Central memory CD4-positive, alpha-beta T cell (primary cell): Measurements from ENCODE around the gene MAP4.
"Not testable (repeated sequence)": the region's sequence is repeated elsewhere in the genome, so short reads cannot be mapped to it uniquely, and the experiment has no call there.

Experiments
- DNase-seq: peaks from one replicate; pipeline ENCODE4 v3.0.0; 2022

The MAP4 gene

GRCh38 chr3:47838503-47838902 is 177.7 kb downstream of the MAP4 start:
- DNase-seq = no peak

GRCh38 chr3:47836986-47837385 is 179.2 kb downstream of the MAP4 start:
- DNase-seq = no peak

- not testable (repeated sequence) for DNase-seq
Observed at GRCh38 chr3:47829482-47829881, 186.7 kb downstream of the MAP4 start.

GRCh38 chr3:47825590-47825989 is 190.6 kb downstream of the MAP4 start:
- DNase-seq = no peak

- peak; percentile 76 for DNase-seq
Observed at GRCh38 chr3:47824541-47825473, 191.4 kb downstream of the MAP4 start.

- no peak for DNase-seq
Observed at GRCh38 chr3:47817609-47818008, 198.6 kb downstream of the MAP4 start.

GRCh38 chr3:47813551-47814177 is 202.6 kb downstream of the MAP4 start:
- DNase-seq = no peak

- no peak for DNase-seq
Observed at GRCh38 chr3:47804577-47804976, 211.6 kb downstream of the MAP4 start.

GRCh38 chr3:47803480-47804025 is 212.7 kb downstream of the MAP4 start:
- DNase-seq = no peak

GRCh38 chr3:47802734-47803479 is 213.3 kb downstream of the MAP4 start, which contains the start of gene DHX30:
DHX30 (plus strand) TSS chr3:47803138; CDS start chr3:47810684, 7,546 bp downstream.
- DNase-seq = peak; percentile 83
